ENCODE data around the gene RBMS1.
A peak's percentile ranks its signal among the peaks of the same experiment; 100 is the strongest.

RBMS1 gene

DNA sequence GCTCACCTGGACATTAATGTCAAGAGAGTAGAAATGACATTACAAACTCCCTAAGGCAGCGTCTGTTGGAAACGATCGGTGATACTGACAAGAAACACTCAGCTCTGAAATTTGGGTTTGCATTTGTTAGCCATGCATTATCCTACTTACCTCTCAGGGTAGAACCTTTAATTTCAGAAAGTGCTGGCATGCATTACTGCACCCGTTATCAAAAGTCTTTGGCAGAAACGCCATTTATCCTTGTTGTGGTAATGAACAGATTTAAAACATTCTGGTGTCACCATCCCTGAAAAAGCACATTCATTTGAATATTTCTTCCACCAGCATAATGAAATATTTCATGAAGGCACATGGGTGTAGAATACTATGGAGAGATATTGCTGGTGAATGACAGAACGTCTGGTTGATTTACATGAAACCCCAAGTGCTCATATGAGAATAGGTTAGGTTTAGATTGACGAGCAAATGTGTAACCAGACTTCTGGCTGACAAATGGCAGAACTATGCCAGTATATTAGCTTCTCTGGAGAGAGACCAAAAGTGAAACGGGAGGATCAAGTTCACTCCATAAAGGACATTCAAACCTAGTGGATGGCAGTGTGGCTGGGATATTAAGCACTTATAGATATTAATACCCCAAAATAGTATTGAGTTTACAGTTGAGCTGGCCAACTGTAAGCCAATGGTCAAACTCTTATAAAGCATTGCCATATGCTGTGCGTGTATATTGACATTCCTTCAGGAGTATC lies 240.0 kb downstream of the RBMS1 start:
- no peak for DNase-seq (ENCODE audit: low spot score)

DNA sequence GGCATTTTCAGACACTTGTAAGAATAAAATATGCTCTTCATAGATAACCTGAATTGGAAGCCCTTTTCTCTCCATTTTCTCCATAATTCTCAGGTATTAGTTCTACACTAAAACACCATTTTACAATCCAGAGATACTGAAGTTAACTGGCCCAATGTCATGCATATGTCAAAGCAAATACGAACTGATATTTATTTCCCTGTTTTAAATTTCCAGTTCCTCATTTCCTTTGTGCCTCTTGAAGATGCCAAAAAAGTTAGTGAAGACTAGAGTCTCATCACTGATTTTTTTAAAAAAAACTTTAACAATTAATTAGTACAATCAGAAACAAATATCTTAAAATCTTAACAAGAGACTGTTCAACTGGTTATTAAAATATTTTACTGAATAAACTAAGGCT lies 240.7 kb downstream of the RBMS1 start:
- DNase-seq (ENCODE audit: low spot score), result no peak

DNA sequence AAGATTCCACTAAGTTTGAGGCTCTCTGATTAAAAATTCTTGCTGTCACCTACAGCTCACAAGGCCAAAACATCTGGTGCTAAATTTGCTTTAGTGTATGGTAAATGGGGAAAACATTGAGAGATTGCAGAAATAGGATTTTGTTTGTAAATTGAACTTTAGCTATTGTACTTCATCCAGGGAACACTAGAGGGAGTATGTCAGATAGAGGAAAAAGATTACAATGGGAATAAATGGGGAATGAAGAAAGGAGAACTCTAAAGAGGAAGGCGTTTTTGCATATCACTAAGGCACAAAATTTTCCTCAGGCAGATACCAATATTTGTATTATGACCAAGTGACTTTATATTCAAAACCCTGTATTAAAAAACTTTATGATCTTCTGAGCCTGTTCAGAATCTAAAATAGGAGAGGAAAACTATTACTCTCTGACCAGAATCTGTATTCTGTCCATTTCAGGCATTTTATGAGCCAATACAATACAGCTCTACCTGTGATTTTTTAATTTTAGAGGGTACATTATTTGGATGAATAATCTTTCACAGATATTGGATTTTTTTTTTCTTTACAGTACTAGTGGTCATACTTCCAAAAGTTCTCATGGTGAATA lies 241.2 kb downstream of the RBMS1 start:
- no peak for DNase-seq (ENCODE audit: low spot score)

DNA sequence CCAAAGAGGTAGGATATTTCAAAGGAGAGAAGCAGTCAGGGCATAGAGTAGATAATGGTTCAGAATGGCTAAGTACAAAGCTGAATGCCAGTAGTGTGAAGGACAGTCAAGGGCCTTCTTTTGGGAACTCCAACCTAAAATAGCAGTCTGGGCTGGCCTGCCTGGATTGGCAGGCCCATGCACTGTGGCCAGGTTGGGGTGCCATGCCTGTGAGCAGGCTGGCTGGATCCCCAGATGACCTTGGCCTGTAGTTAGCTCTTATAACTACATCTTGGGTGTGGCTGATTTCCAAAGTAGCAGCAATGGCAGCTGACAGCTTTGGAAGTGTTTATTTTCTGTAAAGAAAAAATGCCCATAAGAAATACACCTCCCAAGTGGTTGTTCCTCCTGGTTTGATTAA lies 242.0 kb downstream of the RBMS1 start:
- DNase-seq (ENCODE audit: low spot score), result no peak

DNA sequence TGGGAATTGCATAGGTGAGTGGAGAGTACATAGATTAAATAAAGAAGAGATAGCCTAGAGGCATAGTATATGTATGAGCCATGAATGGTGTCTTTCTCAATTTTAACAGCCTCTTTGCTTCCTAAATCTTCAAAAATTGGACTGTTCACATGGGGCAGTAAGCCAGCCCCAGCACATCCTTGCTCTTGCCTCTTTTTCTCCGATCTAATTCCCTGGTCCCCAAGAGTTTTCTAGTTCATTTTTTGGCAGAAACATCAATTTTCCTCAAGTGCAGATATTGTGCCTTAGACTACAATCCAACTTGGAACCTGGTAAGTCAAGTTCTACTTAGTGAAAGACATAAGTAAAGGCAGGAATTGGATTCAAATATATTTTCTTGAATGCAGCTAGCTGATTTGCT lies 243.7 kb downstream of the RBMS1 start:
- DNase-seq (ENCODE audit: low spot score), result no peak

DNA sequence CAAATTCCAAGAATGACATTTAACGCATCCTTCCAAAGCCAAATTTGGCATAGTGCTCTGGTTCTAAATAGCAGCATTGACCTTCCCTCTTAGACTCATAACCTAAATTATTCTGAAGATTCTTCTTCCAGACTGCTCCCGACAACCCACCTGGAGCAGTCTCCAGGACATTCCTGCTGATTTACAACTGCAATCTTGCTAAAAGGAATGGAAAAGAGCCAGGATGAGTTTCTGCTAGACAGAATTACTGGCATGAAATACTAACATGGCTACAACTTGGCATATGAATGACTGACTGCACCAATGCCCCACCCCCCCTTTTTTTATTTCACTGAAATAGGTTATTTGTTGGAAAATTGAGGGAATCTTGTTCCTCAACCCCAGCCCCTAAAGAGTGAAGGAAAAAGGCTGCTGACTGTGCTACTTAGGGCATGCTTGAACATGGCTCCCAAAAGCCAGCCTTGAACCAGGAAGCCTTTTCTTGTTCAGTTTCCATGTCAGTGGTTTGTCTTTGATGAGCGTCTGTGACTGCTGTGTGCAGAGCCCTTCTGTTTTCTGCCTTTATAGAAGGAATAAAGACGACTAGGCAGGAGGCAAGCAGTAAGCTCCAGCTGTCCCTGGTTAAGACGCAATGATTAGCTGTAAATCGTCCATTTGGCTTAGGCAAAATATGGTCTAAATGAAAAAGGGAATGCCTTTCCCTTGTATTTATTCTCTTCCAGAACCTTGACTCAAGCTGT lies 246.1 kb downstream of the RBMS1 start:
- no peak for DNase-seq (ENCODE audit: low spot score)

DNA sequence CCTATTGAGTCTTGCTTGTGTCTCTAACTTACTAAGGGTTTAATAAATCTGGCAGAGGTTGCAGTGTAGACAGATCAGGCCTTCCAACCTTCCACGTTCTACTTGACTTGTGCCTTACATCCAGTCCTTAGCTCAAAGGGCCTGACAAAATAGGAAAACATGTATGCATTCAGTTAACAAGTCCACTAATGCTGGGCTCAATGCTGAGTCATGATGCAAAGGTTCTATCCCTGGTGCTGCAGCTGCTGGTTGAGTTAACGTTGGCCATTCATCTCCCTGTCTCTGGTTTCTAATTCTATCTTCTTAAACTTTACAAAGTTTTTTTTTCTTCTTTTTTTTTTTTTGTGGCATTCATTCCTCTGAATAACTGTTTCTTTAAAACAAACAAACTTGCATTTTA lies 247.3 kb downstream of the RBMS1 start:
- DNase-seq (ENCODE audit: low spot score), result no peak

DNA sequence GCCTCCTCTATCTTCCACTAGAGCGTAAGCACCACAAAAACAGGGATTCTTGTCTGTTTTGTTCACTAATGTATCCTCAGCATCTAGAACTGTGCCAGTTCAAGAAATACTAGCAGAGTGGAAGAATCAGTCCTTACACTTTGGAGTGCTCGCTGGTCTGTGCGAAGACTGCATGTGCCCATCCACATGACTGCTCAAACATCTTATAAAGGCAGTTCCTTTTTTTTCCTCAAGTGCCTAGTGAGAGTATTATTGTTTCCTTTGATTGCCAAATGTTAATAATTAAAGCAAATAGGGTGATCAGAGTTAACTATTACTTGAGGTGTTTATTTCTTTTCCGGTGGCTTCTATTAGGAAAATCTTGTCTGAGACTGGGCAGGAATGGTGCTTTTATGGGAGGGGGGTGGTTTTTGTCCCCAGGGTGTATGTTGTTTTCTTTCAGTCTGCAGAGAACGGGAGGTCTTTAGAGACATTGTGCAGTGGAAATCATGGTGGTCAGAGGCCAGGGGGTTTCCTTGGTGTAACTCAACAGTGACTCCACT lies 247.9 kb downstream of the RBMS1 start:
- no peak for DNase-seq (ENCODE audit: low spot score)

DNA sequence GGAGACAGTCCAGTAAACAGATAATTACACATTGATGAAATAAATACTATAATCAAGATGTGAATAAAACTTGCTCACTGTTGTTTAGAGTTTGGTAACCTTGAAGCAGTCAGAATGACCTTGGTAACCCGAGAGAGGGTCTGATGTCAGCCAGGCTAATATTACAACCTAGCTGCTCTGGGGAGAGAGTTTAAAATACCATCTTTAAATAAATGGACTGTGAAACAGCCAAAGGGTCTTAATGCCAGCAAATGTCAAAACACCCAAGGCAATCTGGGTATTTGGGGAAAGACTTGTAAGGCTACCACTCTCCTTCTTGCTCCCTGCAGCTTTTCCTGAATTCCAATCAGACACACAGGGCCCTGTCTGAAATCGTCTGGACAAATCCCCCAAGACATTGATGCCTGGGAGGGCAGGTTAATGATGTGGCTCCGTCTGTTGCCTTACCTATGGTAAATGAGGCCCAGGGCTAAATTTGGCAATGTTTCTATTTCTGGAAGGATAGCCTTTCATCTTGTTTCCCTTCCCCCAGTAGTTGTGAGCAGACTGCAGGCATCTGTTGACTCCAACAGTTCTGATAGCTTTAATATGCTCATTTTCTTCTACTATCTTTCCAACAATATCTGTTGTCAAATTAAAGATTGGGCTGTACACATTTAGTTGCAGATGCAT lies 250.6 kb downstream of the RBMS1 start:
- no peak for DNase-seq (ENCODE audit: low spot score)

DNA sequence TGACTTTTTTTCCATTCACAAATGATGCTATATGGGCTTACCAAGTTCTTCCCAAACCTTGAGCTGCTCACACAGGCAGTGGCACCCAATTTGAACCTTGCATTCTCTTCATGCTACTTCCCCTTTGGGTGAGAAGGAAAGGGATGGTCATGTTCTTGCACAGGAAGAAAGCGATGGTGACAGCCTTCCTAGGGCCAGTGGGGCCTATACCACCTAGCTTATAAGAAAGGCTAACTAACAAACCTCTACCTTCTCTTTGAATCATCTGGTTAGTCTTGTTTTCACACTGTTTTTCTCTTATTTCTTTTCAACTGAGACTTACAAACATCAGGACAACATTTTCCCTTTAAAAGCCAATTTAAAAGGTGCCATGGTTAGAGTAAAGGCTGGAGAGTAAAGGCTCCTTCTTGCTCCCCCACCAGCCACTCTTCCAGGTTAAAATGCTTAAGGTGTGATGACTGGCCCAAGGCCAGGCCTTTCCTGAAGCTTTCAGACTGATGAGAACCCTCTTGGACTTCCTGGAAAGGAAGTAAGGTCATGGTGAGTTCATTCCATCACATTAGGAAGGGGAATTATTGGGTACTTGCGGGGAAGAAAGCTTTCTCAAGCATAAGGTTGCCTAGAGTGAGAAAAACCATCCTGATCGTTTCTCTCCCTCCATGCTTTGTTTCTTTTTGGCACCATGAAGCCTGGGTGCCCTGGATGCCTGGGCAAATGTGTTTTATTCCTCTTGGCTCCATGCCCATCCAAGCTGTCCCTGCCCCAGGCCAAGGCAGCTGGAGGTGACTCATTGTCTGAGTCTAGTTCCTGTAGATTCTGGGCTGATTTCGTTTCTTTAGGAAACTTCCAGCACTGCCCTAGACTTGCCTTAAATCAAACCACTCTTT lies 252.1 kb downstream of the RBMS1 start:
- no peak for DNase-seq (ENCODE audit: low spot score)

DNA sequence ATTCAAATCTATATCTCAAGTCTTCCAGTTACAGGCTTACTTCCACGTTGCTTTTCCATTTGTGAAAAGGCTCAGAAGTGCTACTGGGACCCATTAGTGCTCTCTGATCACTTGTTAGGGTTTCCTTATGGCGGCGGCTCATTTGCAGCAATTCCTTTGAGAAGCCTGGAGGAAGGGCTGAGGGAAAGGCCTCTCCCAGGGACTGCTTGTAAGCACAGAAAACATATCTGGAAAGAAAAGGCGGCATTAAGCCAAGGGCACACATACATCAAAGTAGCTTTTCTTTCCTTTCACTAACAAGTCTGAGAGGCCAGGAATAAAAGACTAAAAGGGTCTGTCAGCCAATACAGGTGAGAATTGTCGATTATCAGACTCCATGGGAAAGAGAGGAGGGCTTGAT lies 254.2 kb downstream of the RBMS1 start:
- no peak for DNase-seq (ENCODE audit: low spot score)

DNA sequence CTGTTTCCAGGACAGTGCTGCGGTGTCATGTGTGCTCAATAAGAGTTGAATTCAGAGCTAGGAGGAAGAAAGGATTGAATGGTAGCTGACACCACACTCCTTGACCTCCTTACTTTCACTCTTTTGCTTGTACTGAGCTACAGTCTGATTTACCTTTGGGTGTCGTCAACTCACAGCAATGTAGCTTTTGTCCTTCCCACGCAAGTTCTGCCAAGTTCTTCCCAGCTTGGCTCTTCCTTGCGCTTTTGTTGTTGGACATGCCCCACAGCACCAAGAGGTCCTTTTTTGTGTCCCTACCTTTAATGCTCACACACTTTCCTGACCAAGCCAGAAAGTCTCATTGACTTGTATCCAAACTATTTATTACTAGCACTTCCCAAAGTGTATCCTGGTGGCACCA lies 255.2 kb downstream of the RBMS1 start:
- DNase-seq (ENCODE audit: low spot score), result no peak

DNA sequence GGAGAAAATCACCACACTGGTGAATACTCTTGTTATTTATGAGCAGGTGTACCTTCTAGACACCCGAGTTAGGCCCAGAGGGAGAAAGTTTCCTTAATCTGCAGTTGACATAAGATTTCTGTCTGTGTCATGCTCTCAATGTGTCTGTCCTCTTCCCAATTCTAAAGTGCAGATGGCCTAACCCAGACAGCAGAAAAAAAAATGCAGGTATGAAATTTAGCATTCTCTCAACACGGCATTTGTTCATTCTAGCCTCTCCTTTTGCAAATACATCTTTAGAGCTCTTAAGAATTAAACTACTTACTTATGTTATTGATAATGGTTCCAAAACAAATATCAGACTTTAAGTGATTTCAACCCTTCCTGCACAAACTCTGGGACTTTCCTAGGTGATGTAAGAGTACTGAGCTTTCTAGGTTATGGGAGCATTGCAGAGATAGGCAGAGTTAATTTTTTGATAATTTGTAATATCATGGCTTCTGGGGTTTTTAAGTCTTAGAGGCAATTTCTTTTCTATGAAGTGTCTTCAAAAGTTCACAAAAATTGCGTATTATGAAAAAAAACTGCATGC lies 260.6 kb downstream of the RBMS1 start:
- no peak for DNase-seq (ENCODE audit: low spot score)

DNA sequence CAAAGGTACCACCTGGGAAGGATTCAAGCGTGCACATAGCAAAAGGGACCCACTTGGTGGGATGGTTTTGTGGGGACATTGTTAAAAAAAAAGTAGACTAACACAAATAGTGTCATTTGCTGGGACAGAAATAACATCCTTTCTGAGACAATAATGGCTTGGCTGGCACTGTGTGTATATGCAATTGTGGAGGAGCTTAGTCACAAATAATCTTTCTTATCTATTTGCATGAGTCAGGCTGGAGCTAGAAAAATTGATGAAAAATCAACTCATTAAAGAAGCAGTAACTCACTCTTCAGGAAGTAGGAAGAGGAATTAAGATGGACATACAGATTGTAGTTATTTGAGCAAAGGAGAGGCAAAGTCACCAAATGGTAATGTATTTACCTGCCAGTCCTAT lies 264.0 kb downstream of the RBMS1 start:
- DNase-seq (ENCODE audit: low spot score), result no peak

DNA sequence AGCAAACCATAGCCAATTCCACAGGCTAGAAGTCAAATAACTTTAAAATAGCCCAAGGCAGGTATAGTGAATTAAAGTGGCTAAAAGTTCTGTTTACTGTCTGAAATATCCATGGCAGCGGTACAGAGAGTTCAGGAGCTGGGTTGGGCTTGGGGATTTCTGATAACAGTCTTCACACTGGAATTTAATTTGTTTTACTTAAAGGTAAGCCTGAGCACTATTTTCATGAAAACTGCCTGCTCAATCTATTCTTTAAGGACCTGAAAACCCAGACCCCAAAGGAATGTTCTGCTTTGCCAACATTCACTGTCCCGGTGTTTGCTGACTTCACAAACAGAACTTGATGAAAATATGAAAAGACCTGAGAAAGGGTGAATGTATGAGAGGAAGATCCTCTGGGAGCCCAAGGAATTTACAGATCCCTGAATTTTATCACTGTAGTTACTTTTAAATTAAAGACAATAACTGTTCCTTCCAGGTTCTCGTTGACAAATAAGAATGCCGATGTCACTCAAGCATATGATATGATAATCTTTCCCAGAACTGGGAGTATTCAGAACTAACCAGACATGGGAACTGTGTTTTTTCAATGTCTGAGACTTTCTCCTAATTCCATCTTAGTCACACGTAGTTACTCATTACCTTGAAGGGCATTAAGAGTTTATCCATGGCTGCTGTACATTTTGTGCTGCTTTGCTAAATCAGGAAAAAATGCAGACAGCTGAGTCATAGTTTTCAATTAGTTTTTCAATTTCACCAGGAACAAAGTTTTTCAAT lies 265.3 kb downstream of the RBMS1 start:
- DNase-seq (ENCODE audit: low spot score), result no peak

DNA sequence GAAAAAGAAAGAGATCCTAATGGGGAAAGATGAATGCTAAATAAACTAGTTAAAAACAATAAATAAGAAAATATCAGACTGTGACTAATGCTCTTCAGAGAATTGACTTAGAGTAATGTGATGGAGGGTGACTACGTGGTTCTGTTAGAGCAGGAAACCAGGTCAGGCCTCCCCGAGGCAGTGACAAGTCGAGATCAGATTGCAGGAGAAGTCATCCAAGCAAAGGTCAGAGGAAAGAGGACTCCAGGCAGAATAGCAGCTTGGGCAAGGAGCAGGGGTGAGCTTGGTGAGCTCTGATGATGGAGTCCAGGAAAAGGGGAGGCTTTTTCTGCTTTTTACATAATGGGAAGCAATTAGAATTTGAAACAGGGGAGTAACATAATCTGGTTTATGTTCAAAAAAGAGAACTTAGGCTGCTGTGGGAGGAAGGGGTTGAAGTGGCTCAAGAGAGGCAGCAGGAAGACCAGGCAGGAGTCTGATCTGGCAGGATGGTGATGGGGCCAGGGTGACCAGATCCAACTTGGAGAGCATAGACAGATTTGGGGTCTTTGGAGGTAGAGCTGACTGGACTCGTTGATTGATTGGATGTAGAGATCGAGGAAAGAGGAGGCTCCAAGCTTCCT lies 266.2 kb downstream of the RBMS1 start:
- no peak for DNase-seq (ENCODE audit: low spot score)

DNA sequence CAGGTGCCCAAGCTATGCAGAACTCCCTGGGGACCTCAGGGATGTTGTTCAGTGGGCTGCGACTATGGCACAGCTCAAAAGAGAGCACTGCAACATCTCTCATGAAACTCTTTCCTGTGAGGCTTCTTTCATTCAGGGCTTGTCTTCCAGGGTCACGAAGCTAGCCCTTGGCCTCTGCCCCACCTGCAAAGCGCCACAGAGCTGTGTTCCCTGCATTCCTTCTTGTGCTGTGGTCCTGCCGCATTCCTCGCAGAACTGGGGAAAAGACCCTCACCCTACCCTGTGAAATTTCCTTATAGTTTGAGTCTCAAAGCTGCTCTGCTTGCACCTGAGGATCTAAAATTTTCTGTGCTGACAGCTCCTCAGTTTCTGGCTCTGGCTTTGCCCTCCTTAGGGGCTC lies 267.2 kb downstream of the RBMS1 start:
- no peak for DNase-seq (ENCODE audit: low spot score)

DNA sequence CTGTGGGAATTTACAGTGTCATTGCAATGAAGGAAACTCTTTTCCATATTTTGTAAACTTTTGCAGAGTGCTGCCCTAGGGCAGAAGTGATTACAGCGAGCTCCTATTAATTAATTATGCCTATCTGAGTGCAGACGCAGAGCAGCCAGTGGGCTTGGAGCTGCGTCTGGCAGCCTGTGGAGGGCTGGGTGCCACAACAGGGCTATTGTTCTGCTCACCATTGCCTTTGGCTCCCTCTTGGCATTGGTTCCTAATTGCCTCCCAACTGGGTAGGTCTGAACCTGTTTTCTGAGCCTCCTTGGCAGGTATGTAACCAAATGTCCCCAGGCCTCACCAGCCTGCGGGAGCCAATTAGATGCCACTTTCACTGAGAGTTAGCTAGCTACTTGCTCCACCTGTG lies 267.9 kb downstream of the RBMS1 start:
- DNase-seq (ENCODE audit: low spot score), result no peak

DNA sequence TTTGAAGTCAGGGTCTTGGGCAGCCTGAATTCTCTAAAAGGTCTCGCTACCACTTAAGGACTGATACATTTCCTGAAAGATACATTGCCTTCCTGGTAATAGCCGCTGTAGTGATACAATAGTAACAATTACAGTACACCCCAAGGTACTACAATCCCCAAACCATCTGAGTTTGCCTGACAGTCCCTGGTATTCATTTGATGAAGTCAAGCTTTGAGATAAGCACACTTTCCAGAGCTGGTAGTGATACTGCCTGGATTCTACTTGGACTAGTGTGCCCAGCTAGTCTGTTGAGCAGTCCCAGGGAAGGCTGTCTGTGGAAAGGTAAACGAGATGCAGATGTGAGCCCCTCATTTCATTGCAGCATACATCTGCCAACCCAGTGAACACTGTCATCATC lies 269.1 kb downstream of the RBMS1 start:
- no peak for DNase-seq (ENCODE audit: low spot score)

DNA sequence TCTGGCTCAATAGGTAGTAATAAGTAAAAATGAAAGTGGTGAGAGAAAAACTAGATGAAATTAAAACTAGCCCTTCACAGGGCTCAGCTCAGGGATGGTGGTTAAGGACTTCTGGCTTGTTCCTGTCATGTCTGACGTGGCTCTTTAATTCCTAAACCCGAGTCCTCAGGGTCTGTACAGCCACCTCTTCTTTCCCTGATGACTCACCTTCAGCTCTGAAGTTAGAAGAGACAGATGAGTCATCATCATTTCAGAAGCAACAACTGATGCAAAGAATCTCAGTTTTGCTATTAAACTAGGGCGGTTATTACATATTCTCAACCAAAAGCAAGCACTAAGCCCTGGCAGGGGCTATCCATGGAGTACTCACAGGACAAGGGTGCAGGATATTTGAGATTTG lies 269.5 kb downstream of the RBMS1 start:
- DNase-seq (ENCODE audit: low spot score), result peak; percentile 23

All from CD4-positive, alpha-beta T cell treated with Interleukin-6 at 100 ng/mL for 8 hours (primary cell).